Mammary epithelial cell (primary cell): ENCODE data around the gene DNMT3L.
"Not testable (repeated sequence)": the region's sequence is repeated elsewhere in the genome, so short reads cannot be mapped to it uniquely, and the experiment has no call there.

Experiments used
- EZH2 ChIP-seq: IDR thresholded peaks from 2 replicates; pipeline ENCODE4 v1.6.1; 2012; ENCODE audit warnings: low read length, inconsistent platforms, borderline replicate concordance
- TF ChIP-seq, protein P1 (sequence below), 2 donors: IDR thresholded peaks in 1 of 2; conservative IDR thresholded peaks in 1 of 2; 2 replicates each; pipeline ENCODE4 v1.5.1; 2011 to 2012; ENCODE audit warnings: inconsistent platforms in 2 of 2, low read length in 2 of 2, mild to moderate bottlenecking in 2 of 2, control low read depth in 1 of 2, low read depth in 1 of 2; ENCODE audit not compliant: insufficient read depth in 1 of 2; ENCODE audit errors: extremely low read depth in 1 of 2

- TF ChIP-seq, protein P1, sequence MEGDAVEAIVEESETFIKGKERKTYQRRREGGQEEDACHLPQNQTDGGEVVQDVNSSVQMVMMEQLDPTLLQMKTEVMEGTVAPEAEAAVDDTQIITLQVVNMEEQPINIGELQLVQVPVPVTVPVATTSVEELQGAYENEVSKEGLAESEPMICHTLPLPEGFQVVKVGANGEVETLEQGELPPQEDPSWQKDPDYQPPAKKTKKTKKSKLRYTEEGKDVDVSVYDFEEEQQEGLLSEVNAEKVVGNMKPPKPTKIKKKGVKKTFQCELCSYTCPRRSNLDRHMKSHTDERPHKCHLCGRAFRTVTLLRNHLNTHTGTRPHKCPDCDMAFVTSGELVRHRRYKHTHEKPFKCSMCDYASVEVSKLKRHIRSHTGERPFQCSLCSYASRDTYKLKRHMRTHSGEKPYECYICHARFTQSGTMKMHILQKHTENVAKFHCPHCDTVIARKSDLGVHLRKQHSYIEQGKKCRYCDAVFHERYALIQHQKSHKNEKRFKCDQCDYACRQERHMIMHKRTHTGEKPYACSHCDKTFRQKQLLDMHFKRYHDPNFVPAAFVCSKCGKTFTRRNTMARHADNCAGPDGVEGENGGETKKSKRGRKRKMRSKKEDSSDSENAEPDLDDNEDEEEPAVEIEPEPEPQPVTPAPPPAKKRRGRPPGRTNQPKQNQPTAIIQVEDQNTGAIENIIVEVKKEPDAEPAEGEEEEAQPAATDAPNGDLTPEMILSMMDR (conservative IDR thresholded peaks at IDR 0.05 in 1 of 2, IDR thresholded peaks at IDR 0.05 in 1 of 2; ENCODE audit: extremely low read depth in 1 of 2, insufficient read depth in 1 of 2, low read depth in 1 of 2, low read length in 2 of 2): not testable (repeated sequence)
- not testable (repeated sequence) for TF ChIP-seq EZH2
Observed at GRCh38 chr21:44211574-44211973, 50.1 kb downstream of the DNMT3L start.
